ENCODE results near the gene DNAH11. TPM values are rescaled to one million over a fixed set of nuclear protein-coding genes. Genes with fewer than 3 reads are reported as not detected.

Gene DNAH11
- polyA plus RNA-seq, 1 experiment: 0.59 TPM

DNA sequence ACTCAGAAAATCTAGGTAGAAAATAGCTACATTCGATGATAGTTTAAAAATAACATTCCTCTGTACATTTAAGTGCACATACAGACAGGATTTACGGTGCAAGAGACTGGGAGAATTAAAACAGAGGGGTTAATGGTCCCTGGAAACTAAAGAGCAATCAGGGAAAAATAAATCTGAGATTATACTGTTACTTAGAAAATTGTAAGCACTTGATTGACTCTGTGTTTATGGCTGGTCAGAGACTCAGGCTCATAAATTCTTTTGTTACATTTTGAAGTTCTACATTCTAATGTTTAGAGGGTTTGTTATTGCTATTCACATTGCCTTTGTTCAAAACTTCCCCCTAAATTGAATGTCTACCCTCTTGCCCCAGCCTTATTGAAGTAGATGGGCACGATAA, 348.5 kb downstream of the DNAH11 start:
- Histone ChIP-seq H3K36me3 (ENCODE audit: control insufficient read depth, insufficient read depth, low read length) (no peaks in the 10 kb centered on the region), H3K27me3 (ENCODE audit: control insufficient read depth, insufficient read depth, low read length) (no peaks in the 10 kb centered on the region), H3K4me3 (ENCODE audit: low read depth, low read length) (no peak overlapping the region)
- no peak for DNase-seq (ENCODE audit: low read depth)
- ChIA-PET CTCF (no interaction called here), POLR2A (no interaction called here)
- TF ChIP-seq, protein P1, sequence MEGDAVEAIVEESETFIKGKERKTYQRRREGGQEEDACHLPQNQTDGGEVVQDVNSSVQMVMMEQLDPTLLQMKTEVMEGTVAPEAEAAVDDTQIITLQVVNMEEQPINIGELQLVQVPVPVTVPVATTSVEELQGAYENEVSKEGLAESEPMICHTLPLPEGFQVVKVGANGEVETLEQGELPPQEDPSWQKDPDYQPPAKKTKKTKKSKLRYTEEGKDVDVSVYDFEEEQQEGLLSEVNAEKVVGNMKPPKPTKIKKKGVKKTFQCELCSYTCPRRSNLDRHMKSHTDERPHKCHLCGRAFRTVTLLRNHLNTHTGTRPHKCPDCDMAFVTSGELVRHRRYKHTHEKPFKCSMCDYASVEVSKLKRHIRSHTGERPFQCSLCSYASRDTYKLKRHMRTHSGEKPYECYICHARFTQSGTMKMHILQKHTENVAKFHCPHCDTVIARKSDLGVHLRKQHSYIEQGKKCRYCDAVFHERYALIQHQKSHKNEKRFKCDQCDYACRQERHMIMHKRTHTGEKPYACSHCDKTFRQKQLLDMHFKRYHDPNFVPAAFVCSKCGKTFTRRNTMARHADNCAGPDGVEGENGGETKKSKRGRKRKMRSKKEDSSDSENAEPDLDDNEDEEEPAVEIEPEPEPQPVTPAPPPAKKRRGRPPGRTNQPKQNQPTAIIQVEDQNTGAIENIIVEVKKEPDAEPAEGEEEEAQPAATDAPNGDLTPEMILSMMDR (IDR thresholded peaks at IDR 0.05; ENCODE audit: insufficient read depth, low read depth, low read length): no peak

DNA sequence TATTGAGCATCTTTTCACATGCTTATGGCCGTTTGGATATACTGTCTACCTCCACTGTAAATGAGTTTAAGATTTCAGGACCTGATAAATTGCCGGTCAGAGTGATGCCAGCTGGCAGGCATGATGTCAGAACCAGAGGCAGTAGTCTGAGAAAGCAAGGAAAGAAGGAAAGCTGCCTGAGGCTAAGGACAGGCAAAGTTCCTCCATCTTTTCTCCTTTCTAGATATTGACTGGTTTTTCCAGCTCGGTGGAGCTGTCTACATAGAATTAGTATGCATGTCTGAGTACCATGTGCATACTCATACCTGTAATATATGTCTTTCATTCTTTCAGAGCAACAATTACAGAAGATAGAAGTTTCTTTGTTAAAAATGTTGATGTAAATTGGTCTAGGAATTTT, 350.6 kb downstream of the DNAH11 start:
- Histone ChIP-seq H3K4me3 (ENCODE audit: low read depth, low read length) (no peak overlapping the region), H3K36me3 (ENCODE audit: control insufficient read depth, insufficient read depth, low read length) (no peaks in the 10 kb centered on the region; the same call in 1 of the 2 replicates), H3K27me3 (ENCODE audit: control insufficient read depth, insufficient read depth, low read length) (no peaks in the 10 kb centered on the region)
- POLR2A ChIA-PET: no interaction called here
- TF ChIP-seq, protein P1 (IDR thresholded peaks at IDR 0.05; ENCODE audit: insufficient read depth, low read depth, low read length): no peak
- no peak for DNase-seq (ENCODE audit: low read depth)
- CTCF ChIA-PET: interaction anchor here (1.4 kb wide), 1 partner anchor 11 kb away, joined by 4 read pairs; no protein-coding TSS in a partner anchor

DNA sequence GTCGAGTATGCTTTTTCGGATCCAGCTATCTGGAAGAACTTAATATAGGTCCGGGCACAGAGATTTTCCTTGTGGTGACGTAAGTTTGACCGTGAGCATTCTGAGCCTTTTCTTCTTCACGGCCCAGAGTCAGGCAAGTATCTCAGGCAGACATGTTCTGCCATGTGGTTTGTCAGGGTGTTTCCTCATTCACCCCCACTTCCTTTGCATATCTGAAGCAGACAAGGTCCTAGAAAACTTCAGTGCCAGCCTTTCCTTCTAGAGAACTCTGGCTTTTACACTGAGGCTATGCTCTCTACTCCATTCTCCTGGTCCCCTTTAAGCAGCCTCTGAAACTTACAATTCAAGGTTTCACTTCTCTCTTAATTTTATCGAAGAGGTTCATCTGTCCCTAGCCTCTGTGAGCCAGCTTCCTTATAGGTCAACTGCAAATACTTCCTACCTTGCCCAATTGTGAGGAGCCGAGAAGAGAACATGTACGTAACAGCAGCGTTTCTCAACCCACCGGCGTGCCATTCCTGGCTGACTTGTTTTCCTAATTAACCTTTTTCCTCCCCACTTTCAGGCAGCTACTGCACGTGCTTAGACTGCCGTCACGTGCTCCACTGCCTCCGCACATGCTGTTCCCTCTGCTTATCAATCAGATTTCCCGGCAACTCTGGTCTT, 355.6 kb downstream of the DNAH11 start:
- TF ChIP-seq, protein P1 (IDR thresholded peaks at IDR 0.05; ENCODE audit: insufficient read depth, low read depth, low read length): no peak
- no peak for DNase-seq (ENCODE audit: low read depth)
- ChIA-PET CTCF (no interaction called here), POLR2A (no interaction called here)
- H3K27me3 ChIP-seq (ENCODE audit: control insufficient read depth, insufficient read depth, low read length): no peaks in the 10 kb centered on the region
- peaks cover 4% of the 10 kb centered on the region for H3K36me3 ChIP-seq (ENCODE audit: control insufficient read depth, insufficient read depth, low read length)
- no peak overlapping the region for H3K4me3 ChIP-seq (ENCODE audit: low read depth, low read length)

DNA sequence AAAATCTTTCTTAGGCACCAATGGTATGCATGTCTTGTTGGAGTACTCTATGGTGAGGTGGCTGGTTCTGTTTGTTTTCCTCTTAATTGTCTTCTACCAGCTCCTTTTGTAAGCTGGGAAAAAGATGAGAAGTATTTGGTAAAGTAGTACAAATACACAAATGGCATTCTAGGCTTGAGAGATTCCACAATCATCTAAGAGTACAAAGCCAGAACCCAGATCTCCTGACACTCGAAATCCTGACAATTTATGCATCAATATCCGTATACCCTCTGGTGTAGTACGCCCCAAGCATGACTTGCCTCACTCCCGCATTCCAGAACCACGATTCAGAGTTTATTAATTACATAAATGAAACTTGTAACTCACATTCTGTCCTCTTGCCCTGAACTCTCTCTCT, 359.4 kb downstream of the DNAH11 start:
- ChIA-PET POLR2A (no interaction called here), CTCF (no interaction called here)
- peaks cover 9% of the 10 kb centered on the region for H3K36me3 ChIP-seq (ENCODE audit: control insufficient read depth, insufficient read depth, low read length)
- TF ChIP-seq, protein P1 (IDR thresholded peaks at IDR 0.05; ENCODE audit: insufficient read depth, low read depth, low read length): no peak
- H3K4me3 ChIP-seq (ENCODE audit: low read depth, low read length): no peak overlapping the region
- DNase-seq (ENCODE audit: low read depth): peak; percentile 11
- no peaks in the 10 kb centered on the region for H3K27me3 ChIP-seq (ENCODE audit: control insufficient read depth, insufficient read depth, low read length)

DNA sequence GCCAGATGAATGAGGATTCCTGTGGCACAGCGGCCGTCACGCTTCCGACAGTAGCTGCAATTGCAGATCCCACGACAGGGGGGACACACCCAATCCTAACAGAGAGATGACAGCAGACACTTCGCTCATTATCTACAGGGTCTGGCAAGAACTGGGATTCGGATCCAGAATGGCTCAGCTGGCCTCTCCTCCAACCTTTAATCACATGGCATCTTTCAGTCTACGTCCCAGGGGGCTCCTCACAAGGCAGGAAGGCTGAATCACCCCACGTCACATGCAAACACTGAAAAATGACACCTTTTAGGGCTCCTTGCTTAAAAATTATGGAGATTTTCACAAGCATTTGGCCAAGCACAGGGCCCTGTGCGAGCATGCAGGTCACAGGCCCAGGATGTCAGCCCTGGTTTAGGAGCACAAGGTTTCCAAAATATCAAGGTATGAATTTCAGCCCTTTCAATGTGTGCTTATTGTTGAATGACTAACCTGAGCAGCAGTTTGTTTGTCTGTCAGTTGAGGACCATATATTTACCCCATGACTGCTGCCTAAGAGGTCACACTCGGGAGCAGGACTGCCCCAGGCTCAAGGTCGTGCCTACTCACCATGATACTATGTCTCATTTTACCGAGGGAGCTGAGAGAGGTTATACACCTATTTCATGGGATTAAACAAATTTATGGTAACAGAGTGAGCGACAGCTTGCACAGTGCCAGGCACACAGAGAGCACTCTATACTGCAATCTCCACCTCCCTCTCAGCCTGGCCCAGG, 360.4 kb downstream of the DNAH11 start:
- CTCF ChIA-PET: interaction anchor here (1.6 kb wide), 1 partner anchor 10 kb away, joined by 4 read pairs; no protein-coding TSS in a partner anchor
- TF ChIP-seq, protein P1 (IDR thresholded peaks at IDR 0.05; ENCODE audit: insufficient read depth, low read depth, low read length): no peak
- Histone ChIP-seq H3K36me3 (ENCODE audit: control insufficient read depth, insufficient read depth, low read length) (peaks cover 11% of the 10 kb centered on the region), H3K4me3 (ENCODE audit: low read depth, low read length) (no peak overlapping the region), H3K27me3 (ENCODE audit: control insufficient read depth, insufficient read depth, low read length) (no peaks in the 10 kb centered on the region)
- POLR2A ChIA-PET: no interaction called here
- no peak for DNase-seq (ENCODE audit: low read depth)
